Natural killer cell (primary cell): ENCODE results near the gene SYT2. TPM values are rescaled to one million over a fixed set of nuclear protein-coding genes. Genes with fewer than 3 reads are reported as not detected.

Experiments
- ATAC-seq, 3 donors: fragments of 150-1000 bp in 2 of 3; fragments of 200-7000 bp in 1 of 3; cut with Tn5 transposase; 1 replicate in 1 of 3; 2 replicates in 2 of 3; pipeline ENCODE4 v1.10.0; 2021; ENCODE audit warnings: mild to moderate bottlenecking in 2 of 3, moderate library complexity in 2 of 3
- DNase-seq, 2 donors: peaks; one replicate each; pipeline versions ENCODE4 v3.0.0 to v3.0.0-alpha.2; 2013 to 2021; ENCODE audit warnings: mixed read lengths in 1 of 2
- H3K27ac ChIP-seq: one replicate; pipeline ENCODE4 v1.5.1; 2013; ENCODE audit warnings: mild to moderate bottlenecking, low read length
- H3K27me3 ChIP-seq: one replicate; pipeline ENCODE4 v1.6.1; 2013; ENCODE audit warnings: low read length; ENCODE audit not compliant: control insufficient read depth, insufficient read depth
- H3K36me3 ChIP-seq: one replicate; pipeline ENCODE4 v1.6.1; 2013; ENCODE audit warnings: low read length; ENCODE audit not compliant: control insufficient read depth, insufficient read depth
- H3K4me1 ChIP-seq: one replicate; pipeline ENCODE4 v1.6.1; 2013; ENCODE audit warnings: low read length; ENCODE audit not compliant: control insufficient read depth, insufficient read depth
- H3K4me3 ChIP-seq: one replicate; pipeline ENCODE4 v1.5.1; 2013; ENCODE audit warnings: low read length
- H3K9me3 ChIP-seq: one replicate; pipeline ENCODE4 v1.6.1; 2013; ENCODE audit warnings: low read length; ENCODE audit not compliant: control insufficient read depth, insufficient read depth
- H3K27ac Mint-ChIP-seq, 2 donors: one replicate each; pipeline ENCODE4 v1.8.0; 2022; ENCODE audit warnings: mild to moderate bottlenecking in 2 of 2, mixed read lengths in 2 of 2, moderate library complexity in 1 of 2
- H3K27me3 Mint-ChIP-seq, 2 donors: one replicate each; pipeline ENCODE4 v1.8.0; 2022; ENCODE audit warnings: low read depth in 2 of 2, mixed read lengths in 2 of 2
- H3K36me3 Mint-ChIP-seq: one replicate; pipeline ENCODE4 v1.8.0; 2022; ENCODE audit warnings: mixed read lengths
- H3K4me1 Mint-ChIP-seq, 2 donors: one replicate each; pipeline ENCODE4 v1.8.0; 2022; ENCODE audit warnings: mixed read lengths in 2 of 2
- H3K4me3 Mint-ChIP-seq: one replicate; pipeline ENCODE4 v1.8.0; 2022; ENCODE audit warnings: mild to moderate bottlenecking, moderate library complexity, mixed read lengths
- H3K9me3 Mint-ChIP-seq, 2 donors: one replicate each; pipeline ENCODE4 v1.8.0; 2022; ENCODE audit warnings: mixed read lengths in 2 of 2
- WGBS: methylation state at CpG from one replicate; pipeline ENCODE4 v1.1.7; 2013; ENCODE audit warnings: missing lambda C conversion rate; ENCODE audit not compliant: insufficient coverage; 5-methylcytosine and 5-hydroxymethylcytosine counted together
- intact Hi-C: fragments of 100-400 bp; cut with micrococcal nuclease; formaldehyde crosslinking; loops from one replicate; pipeline ENCODE4 v1.14.2; 2022
- total RNA-seq, 4 donors: library from RNA; stranded (reverse); fragments of 120-200 nt in 1 of 4; gene quantifications; one replicate each; pipeline versions ENCODE4 v1.2.3 to v1.2.4, GENCODE V29; 2013 to 2022
- TF ChIP-seq, protein P1 (sequence below): fragments of 200-600 bp; IDR thresholded peaks from one replicate; pipeline ENCODE4 v1.8.0; 2022; ENCODE audit warnings: antibody characterized with exemption

The SYT2 gene
- total RNA-seq, 3 donors from 2014 or later (not counting 1 experiment from before 2014, with no cell fraction given) = not detected

DNA sequence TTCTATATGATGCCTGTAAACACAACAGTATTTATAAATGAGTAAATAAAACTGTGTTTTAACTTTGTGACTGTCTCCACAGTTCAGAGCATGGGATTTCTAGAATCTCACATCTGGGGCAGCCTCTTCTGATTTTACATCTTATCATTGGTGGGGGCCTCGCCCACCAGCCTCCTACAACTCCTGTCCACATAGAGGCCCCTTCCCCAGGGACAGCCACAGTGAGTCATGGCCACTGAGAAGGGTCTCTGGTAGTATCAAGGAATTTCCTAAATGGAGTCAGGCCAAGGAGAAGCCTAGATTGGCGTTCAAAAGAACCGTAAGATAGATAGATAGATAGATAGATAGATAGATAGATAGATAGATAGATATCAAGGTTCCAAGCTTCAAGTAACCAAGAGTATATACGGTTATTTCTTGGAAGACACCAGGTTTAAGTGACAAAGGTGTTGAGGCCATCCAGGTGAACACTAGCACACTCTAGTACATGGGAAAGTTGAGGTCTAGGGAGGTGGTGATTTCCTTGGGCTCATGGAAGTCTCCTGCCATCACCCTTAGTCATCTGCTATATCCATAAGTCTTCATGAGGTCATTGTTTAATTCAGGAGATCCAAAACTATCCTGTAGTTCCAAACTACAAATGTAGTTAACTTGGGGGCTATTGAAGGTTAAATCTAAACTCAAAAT lies 121.6 kb downstream of the SYT2 start:
- DNase-seq = no peak
- 94% methylated on average over 3 of the region's 4 CpGs for WGBS
- no peak overlapping the region for H3K27ac Mint-ChIP-seq
- no peak overlapping the region for H3K4me3 Mint-ChIP-seq
- Histone ChIP-seq H3K4me3 (no peak overlapping the region), H3K4me1 (no peaks in the 10 kb centered on the region), H3K36me3 (peaks cover 2% of the 10 kb centered on the region), H3K27ac (no peak overlapping the region), H3K9me3 (no peaks in the 10 kb centered on the region), H3K27me3 (no peaks in the 10 kb centered on the region)
- TF ChIP-seq, protein P1, sequence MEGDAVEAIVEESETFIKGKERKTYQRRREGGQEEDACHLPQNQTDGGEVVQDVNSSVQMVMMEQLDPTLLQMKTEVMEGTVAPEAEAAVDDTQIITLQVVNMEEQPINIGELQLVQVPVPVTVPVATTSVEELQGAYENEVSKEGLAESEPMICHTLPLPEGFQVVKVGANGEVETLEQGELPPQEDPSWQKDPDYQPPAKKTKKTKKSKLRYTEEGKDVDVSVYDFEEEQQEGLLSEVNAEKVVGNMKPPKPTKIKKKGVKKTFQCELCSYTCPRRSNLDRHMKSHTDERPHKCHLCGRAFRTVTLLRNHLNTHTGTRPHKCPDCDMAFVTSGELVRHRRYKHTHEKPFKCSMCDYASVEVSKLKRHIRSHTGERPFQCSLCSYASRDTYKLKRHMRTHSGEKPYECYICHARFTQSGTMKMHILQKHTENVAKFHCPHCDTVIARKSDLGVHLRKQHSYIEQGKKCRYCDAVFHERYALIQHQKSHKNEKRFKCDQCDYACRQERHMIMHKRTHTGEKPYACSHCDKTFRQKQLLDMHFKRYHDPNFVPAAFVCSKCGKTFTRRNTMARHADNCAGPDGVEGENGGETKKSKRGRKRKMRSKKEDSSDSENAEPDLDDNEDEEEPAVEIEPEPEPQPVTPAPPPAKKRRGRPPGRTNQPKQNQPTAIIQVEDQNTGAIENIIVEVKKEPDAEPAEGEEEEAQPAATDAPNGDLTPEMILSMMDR = no peak
- no peaks in the 10 kb centered on the region for H3K36me3 Mint-ChIP-seq
- H3K27me3 Mint-ChIP-seq = no peaks in the 10 kb centered on the region
- intact Hi-C loops = no loop called here
- H3K4me1 Mint-ChIP-seq = peaks cover 7 to 17% of the 10 kb centered on the region in 2 donors
- ATAC-seq = no peak
- no peaks in the 10 kb centered on the region for H3K9me3 Mint-ChIP-seq

DNA sequence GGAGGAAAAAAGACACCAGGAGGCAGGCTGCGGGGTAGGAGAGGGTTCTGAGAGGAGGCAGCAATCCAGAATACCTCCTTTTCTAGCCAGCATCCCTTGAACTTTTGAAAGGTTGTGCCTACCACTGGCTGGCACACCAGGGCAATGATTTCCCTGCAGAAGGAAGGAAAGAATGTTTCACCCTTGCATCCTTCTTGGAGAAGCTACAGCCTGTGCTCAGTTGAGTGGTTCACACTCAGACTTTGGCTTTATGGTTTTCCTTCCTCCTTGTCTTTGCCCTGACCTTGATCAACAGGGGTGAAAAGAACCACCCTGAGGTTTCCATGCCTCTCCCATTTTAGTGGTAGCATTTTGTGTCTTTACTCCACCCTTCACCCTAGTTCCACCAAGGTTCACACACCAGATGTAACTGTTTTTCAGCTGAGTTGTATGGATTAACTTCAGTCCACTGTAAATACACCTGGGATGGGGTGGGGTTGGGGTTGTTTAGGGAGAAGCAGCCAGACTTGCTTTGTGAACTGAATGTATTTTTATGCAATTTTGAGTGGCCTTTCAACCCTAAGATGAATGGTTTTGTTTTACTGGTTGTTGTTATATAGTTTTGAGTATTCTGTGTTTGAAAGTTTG lies 122.3 kb downstream of the SYT2 start:
- no peaks in the 10 kb centered on the region for H3K4me1 ChIP-seq
- Mint-ChIP-seq H3K27ac (no peak overlapping the region), H3K36me3 (no peaks in the 10 kb centered on the region), H3K9me3 (no peaks in the 10 kb centered on the region), H3K4me3 (no peak overlapping the region), H3K27me3 (no peaks in the 10 kb centered on the region), H3K4me1 (peaks cover 7 to 17% of the 10 kb centered on the region in 2 donors)
- H3K27me3 ChIP-seq = no peaks in the 10 kb centered on the region
- no peak for ATAC-seq
- no peak for DNase-seq
- 63% methylated on average over 1 of the region's 1 CpG for WGBS
- no peak overlapping the region for H3K4me3 ChIP-seq
- intact Hi-C loops = no loop called here
- no peaks in the 10 kb centered on the region for H3K9me3 ChIP-seq
- TF ChIP-seq, protein P1 = no peak
- no peak overlapping the region for H3K27ac ChIP-seq
- H3K36me3 ChIP-seq = peaks cover 4% of the 10 kb centered on the region

DNA sequence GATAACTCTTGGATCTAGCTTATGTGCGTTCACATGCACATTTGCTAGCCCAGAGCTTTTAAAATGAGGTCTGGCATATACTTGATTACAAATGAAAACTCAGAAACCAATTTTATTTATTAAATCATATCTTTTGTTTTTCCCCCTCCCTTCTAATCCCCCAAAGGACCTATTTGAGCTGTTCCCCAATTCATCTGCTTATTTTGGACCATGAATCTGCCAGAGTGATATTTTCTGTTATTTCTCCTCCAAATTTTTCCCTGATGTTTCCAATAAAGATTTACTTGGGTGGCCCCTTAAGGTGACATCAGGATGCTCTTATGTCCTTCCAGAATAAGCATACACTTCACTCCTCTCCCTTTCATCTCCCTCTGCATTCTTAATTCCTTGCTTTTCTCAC lies 123.4 kb downstream of the SYT2 start:
- Histone ChIP-seq H3K36me3 (peaks cover 3% of the 10 kb centered on the region), H3K27me3 (no peaks in the 10 kb centered on the region), H3K9me3 (no peaks in the 10 kb centered on the region), H3K4me3 (no peak overlapping the region), H3K4me1 (no peaks in the 10 kb centered on the region), H3K27ac (no peak overlapping the region)
- ATAC-seq (no peak), DNase-seq (no peak)
- Mint-ChIP-seq H3K36me3 (no peaks in the 10 kb centered on the region), H3K9me3 (no peaks in the 10 kb centered on the region), H3K4me1 (peaks cover 7 to 17% of the 10 kb centered on the region in 2 donors), H3K27me3 (no peaks in the 10 kb centered on the region), H3K27ac (no peak overlapping the region), H3K4me3 (no peak overlapping the region)
- 100% methylated on average over 1 of the region's 1 CpG for WGBS
- TF ChIP-seq, protein P1 = no peak
- intact Hi-C loops = no loop called here
